Fibroblast of lung (primary cell): ENCODE measurements around the gene KIAA1217. TPM values are rescaled to one million over a fixed set of nuclear protein-coding genes. Genes with fewer than 3 reads are reported as not detected.
A peak's percentile ranks its signal among the peaks of the same experiment; 100 is the strongest.

Experiments used
- DNase-seq, 2 donors: peaks; one replicate each; pipeline versions ENCODE4 v3.0.0 to v3.0.0-alpha.2; 2010; ENCODE audit warnings: low read depth in 2 of 2
- H2AFZ ChIP-seq: 2 replicates; pipeline ENCODE4 v1.5.1; 2012; ENCODE audit warnings: low read length, control low read depth, inconsistent platforms
- H3K27ac ChIP-seq: 2 replicates; pipeline ENCODE4 v1.5.1; 2011; ENCODE audit warnings: low read length, control low read depth; ENCODE audit not compliant: insufficient read depth
- H3K27me3 ChIP-seq: 2 replicates; pipeline ENCODE4 v1.5.1; 2011; ENCODE audit warnings: mild to moderate bottlenecking, low read length; ENCODE audit not compliant: control insufficient read depth, insufficient read depth
- H3K36me3 ChIP-seq: 2 replicates; pipeline ENCODE4 v1.5.1; 2011; ENCODE audit warnings: low read length; ENCODE audit not compliant: control insufficient read depth, insufficient read depth
- H3K4me1 ChIP-seq: 2 replicates; pipeline ENCODE4 v1.5.1; 2011; ENCODE audit warnings: low read length; ENCODE audit not compliant: control insufficient read depth, insufficient read depth; ENCODE audit errors: extremely low read depth
- H3K4me2 ChIP-seq: 2 replicates; pipeline ENCODE4 v1.5.1; 2011; ENCODE audit warnings: low read length, control low read depth; ENCODE audit not compliant: insufficient read depth; ENCODE audit errors: extremely low read depth
- H3K4me3 ChIP-seq, 4 experiments: fragments of 200-600 bp in 1 of 4; sonication (generic) in 1 of 4; replicated peaks in 1 of 4; 2 replicates each; pipeline ENCODE4 v1.5.1; 2011 to 2016; ENCODE audit warnings: low read length in 4 of 4, low read depth in 3 of 4, mild to moderate bottlenecking in 3 of 4, control low read depth in 2 of 4, inconsistent platforms in 1 of 4, mixed read lengths in 1 of 4; ENCODE audit not compliant: insufficient read depth in 1 of 4; ENCODE audit errors: control extremely low read depth in 1 of 4
- H3K79me2 ChIP-seq: 2 replicates; pipeline ENCODE4 v1.5.1; 2012; ENCODE audit warnings: mild to moderate bottlenecking, low read length, inconsistent platforms; ENCODE audit not compliant: control insufficient read depth, insufficient read depth
- H3K9ac ChIP-seq: 2 replicates; pipeline ENCODE4 v1.5.1; 2011; ENCODE audit warnings: mild to moderate bottlenecking, low read length, control low read depth; ENCODE audit not compliant: insufficient read depth
- H3K9me3 ChIP-seq: 2 replicates; pipeline ENCODE4 v1.5.1; 2012; ENCODE audit warnings: low read depth, low read length; ENCODE audit not compliant: control insufficient read depth, insufficient read depth
- H4K20me1 ChIP-seq: 2 replicates; pipeline ENCODE4 v1.5.1; 2011; ENCODE audit warnings: low read length; ENCODE audit not compliant: control insufficient read depth, insufficient read depth; ENCODE audit errors: extremely low read depth
- CTCF ChIP-seq, 2 donors: IDR thresholded peaks in 1 of 2; conservative IDR thresholded peaks in 1 of 2; 1 replicate in 1 of 2; 2 replicates in 1 of 2; pipeline ENCODE4 v1.5.1; 2011 to 2012; ENCODE audit warnings: low read length in 2 of 2, control low read depth in 1 of 2, inconsistent platforms in 1 of 2, low read depth in 1 of 2, mild to moderate bottlenecking in 1 of 2
- EZH2 ChIP-seq: IDR thresholded peaks from 2 replicates; pipeline ENCODE4 v1.5.1; 2012; ENCODE audit warnings: low read length, control low read depth, mild to moderate bottlenecking; ENCODE audit errors: missing control alignments
- polyA plus RNA-seq, 2 donors: library from polyadenylated mRNA; depleted of rRNA in 1 of 2; stranded (reverse) in 1 of 2; unstranded in 1 of 2; fragments of >200 nt; gene quantifications; 2 replicates each; pipeline ENCODE4 v1.2.1, GENCODE V29; 2011 to 2012; ENCODE audit warnings: missing spikeins in 1 of 2
- total RNA-seq: library from RNA; depleted of rRNA; stranded (reverse); fragments of >200 nt; gene quantifications from 2 replicates; pipeline ENCODE4 v1.2.1, GENCODE V29; 2014

Gene KIAA1217
- total and polyA plus RNA-seq, 2 donors (not counting 1 experiment from before 2014, with no cell fraction given), result 0.92 to 1.5 TPM

- no peak overlapping the region for H3K9ac ChIP-seq
- no peak for TF ChIP-seq CTCF (conservative IDR thresholded peaks at IDR 0.05 in 1 of 2, IDR thresholded peaks at IDR 0.05 in 1 of 2; ENCODE audit: low read depth in 1 of 2, low read length in 2 of 2)
- no peak for TF ChIP-seq EZH2
Observed at GRCh38 chr10:24414597-24414996, 205.7 kb downstream of the KIAA1217 start.

GRCh38 chr10:24415455-24416125 is 206.7 kb downstream of the KIAA1217 start:
- peak; percentile 49 to 65 for DNase-seq
- TF ChIP-seq CTCF (conservative IDR thresholded peaks at IDR 0.05 in 1 of 2, IDR thresholded peaks at IDR 0.05 in 1 of 2; ENCODE audit: low read depth in 1 of 2, low read length in 2 of 2) (no peak), EZH2 (no peak)
- Histone ChIP-seq H3K27me3 (no peaks in the 10 kb centered on the region), H3K9ac (no peak overlapping the region), H3K79me2 (no peaks in the 10 kb centered on the region), H2AFZ (no peak overlapping the region), H3K9me3 (no peaks in the 10 kb centered on the region), H3K36me3 (no peaks in the 10 kb centered on the region), H3K4me2 (no peak overlapping the region), H3K4me3 (no peak overlapping the region), H3K27ac (no peak overlapping the region), H4K20me1 (no peaks in the 10 kb centered on the region), H3K4me1 (no peaks in the 10 kb centered on the region)

More at GRCh38 chr10:24414597-24414996, 205.7 kb downstream of the KIAA1217 start:
- no peaks in the 10 kb centered on the region for H3K9me3 ChIP-seq
- H3K36me3 ChIP-seq, result no peaks in the 10 kb centered on the region
- H3K79me2 ChIP-seq, result no peaks in the 10 kb centered on the region
- H2AFZ ChIP-seq, result no peak overlapping the region
- no peaks in the 10 kb centered on the region for H3K27me3 ChIP-seq
- H3K4me2 ChIP-seq, result no peak overlapping the region
- H3K4me3 ChIP-seq, result no peak overlapping the region
- no peak for DNase-seq
- H3K4me1 ChIP-seq, result no peaks in the 10 kb centered on the region
- H4K20me1 ChIP-seq, result no peaks in the 10 kb centered on the region
- no peak overlapping the region for H3K27ac ChIP-seq

GRCh38 chr10:24416248-24416647 is 207.3 kb downstream of the KIAA1217 start:
- Histone ChIP-seq H3K4me2 (no peak overlapping the region), H3K4me3 (no peak overlapping the region), H3K4me1 (no peaks in the 10 kb centered on the region), H3K79me2 (no peaks in the 10 kb centered on the region), H3K36me3 (no peaks in the 10 kb centered on the region), H3K27me3 (no peaks in the 10 kb centered on the region), H2AFZ (no peak overlapping the region), H4K20me1 (no peaks in the 10 kb centered on the region), H3K27ac (no peak overlapping the region), H3K9me3 (no peaks in the 10 kb centered on the region), H3K9ac (no peak overlapping the region)
- no peak for DNase-seq
- TF ChIP-seq CTCF (conservative IDR thresholded peaks at IDR 0.05 in 1 of 2, IDR thresholded peaks at IDR 0.05 in 1 of 2; ENCODE audit: low read depth in 1 of 2, low read length in 2 of 2) (no peak), EZH2 (no peak)
